PC-3 (cell line): ENCODE measurements around the gene FLNA.

Experiments used
- CTCF ChIP-seq: fragments of 300-600 bp; sonication (generic); conservative IDR thresholded peaks from 2 replicates; pipeline ENCODE4 v1.5.1; 2017; ENCODE audit warnings: antibody characterized with exemption, low read depth, mild to moderate bottlenecking, low read length
- EZH2 ChIP-seq: fragments of 300-600 bp; sonication (generic); IDR thresholded peaks from one replicate; pipeline ENCODE4 v1.6.1; 2017; ENCODE audit warnings: antibody characterized with exemption, mild to moderate bottlenecking, low read length; ENCODE audit not compliant: unreplicated experiment

- TF ChIP-seq EZH2 (no peak), CTCF (no peak)
Measured at GRCh38 chrX:154375156-154375504, 696 bp upstream of the FLNA start.
